Esophagus mucosa (tissue), 1 donor: Measurements from ENCODE around the gene SNCB. TPM values are rescaled to one million over a fixed set of nuclear protein-coding genes. Genes with fewer than 3 reads are reported as not detected.

Experiments
- ATAC-seq: fragments of 200-7000 bp; cut with Tn5 transposase; one replicate; pipeline ENCODE4 v1.9.1; 2020
- total RNA-seq: library from RNA; stranded (reverse); gene quantifications from one replicate; pipeline ENCODE4 v1.2.4, GENCODE V29; 2023
- donor health status: DM: yes; HTN: yes; CAD: no.

The SNCB gene
- total RNA-seq, 1 donor from 2014 or later = not detected

DNA sequence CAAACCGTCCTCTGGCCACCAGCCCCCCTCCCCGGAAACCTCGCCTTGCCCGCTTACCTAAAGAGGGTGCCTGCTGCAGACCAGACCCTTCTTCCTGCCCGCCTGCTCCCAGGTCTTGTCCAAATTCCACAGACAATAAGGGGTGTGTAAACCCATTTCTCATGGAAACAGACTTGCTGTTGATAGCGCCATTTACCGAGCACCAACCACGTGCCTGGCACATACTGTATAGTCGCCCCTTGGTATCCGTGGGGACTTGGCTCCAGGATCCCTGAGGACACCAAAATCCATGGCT lies 56.1 kb downstream of the SNCB start:
- no peak for ATAC-seq

DNA sequence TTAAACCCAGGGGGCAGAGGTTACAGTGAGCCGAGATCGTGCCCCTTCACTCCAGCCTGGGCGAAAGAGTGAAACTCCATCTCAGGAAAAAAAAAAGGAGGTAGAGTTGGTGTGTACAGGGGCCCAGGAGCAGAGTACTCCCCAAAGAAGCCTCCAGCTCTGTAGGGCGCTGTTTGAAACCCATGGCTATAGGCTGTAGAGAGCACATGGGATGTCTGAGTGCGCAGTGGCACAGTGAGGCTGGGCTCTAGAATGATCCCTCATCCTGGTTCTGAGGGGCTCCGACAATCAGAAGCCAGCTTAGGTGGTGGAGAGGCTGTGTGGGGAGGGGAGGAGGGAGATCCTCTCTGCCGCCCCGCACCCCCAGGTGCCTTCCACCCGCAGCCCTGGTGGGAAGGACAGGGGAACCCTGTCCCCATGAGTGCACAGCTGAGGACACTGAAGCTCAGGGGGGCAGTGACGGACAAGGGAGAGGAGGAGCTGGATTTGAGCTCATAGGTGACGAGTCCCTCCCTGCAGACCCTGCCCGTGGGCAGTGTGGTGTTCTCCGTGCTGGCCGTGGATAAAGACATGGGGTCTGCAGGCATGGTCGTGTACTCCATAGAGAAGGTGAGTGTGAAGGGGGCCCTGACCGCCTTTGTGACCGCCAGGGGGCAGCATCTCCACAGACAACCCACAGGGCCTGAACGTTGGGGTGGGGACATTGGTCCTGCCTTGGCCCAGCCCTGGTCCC lies 56.6 kb downstream of the SNCB start:
- peak; percentile 54 for ATAC-seq

Other genes with a start within 250 kb of the SNCB start
- gene NOP16, start 241.9 kb downstream of the SNCB start, total RNA-seq = 39.5 TPM
- gene HIGD2A, start 241.8 kb downstream of the SNCB start, total RNA-seq = 101 TPM
- gene CLTB, start 214.0 kb downstream of the SNCB start, total RNA-seq = 266 TPM
- gene FAF2, start 182.1 kb downstream of the SNCB start, total RNA-seq = 24.2 TPM
- 22.0 TPM for gene RNF44, start 93.1 kb downstream of the SNCB start, total RNA-seq
- not detected for gene CDHR2, start 81.2 kb downstream of the SNCB start, total RNA-seq
- 1.9 TPM for gene GPRIN1, start 20.4 kb downstream of the SNCB start, total RNA-seq
- gene EIF4E1B, start 141 bp upstream of the SNCB start, total RNA-seq = not detected
- gene TSPAN17, start 16.9 kb upstream of the SNCB start, total RNA-seq = 24.0 TPM
- not detected for gene UNC5A, start 180.0 kb upstream of the SNCB start, total RNA-seq